Brain pericyte (primary cell): Measurements from ENCODE around the gene TMCO2.
A peak's percentile ranks its signal among the peaks of the same experiment; 100 is the strongest.

Experiments used
- DNase-seq: peaks from one replicate; pipeline ENCODE4 v3.0.0-alpha.2; 2012; ENCODE audit warnings: low read depth, low spot score

The TMCO2 gene

GRCh38 chr1:40257688-40258444 is 10.1 kb downstream of the TMCO2 start, which contains the start of gene ZMPSTE24:
Gene ZMPSTE24, plus strand, starts transcription at chr1:40258236. Its CDS starts 36 bp downstream, at chr1:40258272.
- DNase-seq: peak; percentile 91

GRCh38 chr1:40258445-40258769 is 10.7 kb downstream of the TMCO2 start:
- no peak for DNase-seq

GRCh38 chr1:40264354-40264781 is 16.6 kb downstream of the TMCO2 start:
- DNase-seq: no peak

GRCh38 chr1:40265298-40265697 is 17.6 kb downstream of the TMCO2 start:
- no peak for DNase-seq

GRCh38 chr1:40265919-40266318 is 18.2 kb downstream of the TMCO2 start:
- no peak for DNase-seq

- DNase-seq: no peak
Observed at GRCh38 chr1:40266786-40267535, 19.2 kb downstream of the TMCO2 start.

- DNase-seq: peak; percentile 29
Observed at GRCh38 chr1:40267767-40268187, 20.0 kb downstream of the TMCO2 start.

- no peak for DNase-seq
Observed at GRCh38 chr1:40268211-40268610, 20.5 kb downstream of the TMCO2 start.

GRCh38 chr1:40270152-40270834 is 22.6 kb downstream of the TMCO2 start:
- DNase-seq: no peak

- no peak for DNase-seq
Observed at GRCh38 chr1:40272653-40273213, 25.0 kb downstream of the TMCO2 start.

- no peak for DNase-seq
Observed at GRCh38 chr1:40273547-40274166, 25.9 kb downstream of the TMCO2 start.

GRCh38 chr1:40274331-40274730 is 26.6 kb downstream of the TMCO2 start:
- DNase-seq: no peak

- no peak for DNase-seq
Observed at GRCh38 chr1:40276122-40276521, 28.4 kb downstream of the TMCO2 start.

GRCh38 chr1:40281853-40282252 is 34.1 kb downstream of the TMCO2 start:
- DNase-seq: no peak

- no peak for DNase-seq
Observed at GRCh38 chr1:40291293-40291692, 43.6 kb downstream of the TMCO2 start.

- no peak for DNase-seq
Observed at GRCh38 chr1:40299366-40300248, 51.9 kb downstream of the TMCO2 start.

- no peak for DNase-seq
Observed at GRCh38 chr1:40300249-40300567, 52.5 kb downstream of the TMCO2 start.

GRCh38 chr1:40300651-40301050 is 52.9 kb downstream of the TMCO2 start:
- no peak for DNase-seq

- no peak for DNase-seq
Observed at GRCh38 chr1:40301066-40301465, 53.3 kb downstream of the TMCO2 start.
